ENCODE measurements around the gene KIAA0408. TPM values are rescaled to one million over a fixed set of nuclear protein-coding genes. Genes with fewer than 3 reads are reported as not detected.

The KIAA0408 gene
- total and polyA plus RNA-seq, 2 donors from 2014 or later, result 0.47 to 2.7 TPM

DNA sequence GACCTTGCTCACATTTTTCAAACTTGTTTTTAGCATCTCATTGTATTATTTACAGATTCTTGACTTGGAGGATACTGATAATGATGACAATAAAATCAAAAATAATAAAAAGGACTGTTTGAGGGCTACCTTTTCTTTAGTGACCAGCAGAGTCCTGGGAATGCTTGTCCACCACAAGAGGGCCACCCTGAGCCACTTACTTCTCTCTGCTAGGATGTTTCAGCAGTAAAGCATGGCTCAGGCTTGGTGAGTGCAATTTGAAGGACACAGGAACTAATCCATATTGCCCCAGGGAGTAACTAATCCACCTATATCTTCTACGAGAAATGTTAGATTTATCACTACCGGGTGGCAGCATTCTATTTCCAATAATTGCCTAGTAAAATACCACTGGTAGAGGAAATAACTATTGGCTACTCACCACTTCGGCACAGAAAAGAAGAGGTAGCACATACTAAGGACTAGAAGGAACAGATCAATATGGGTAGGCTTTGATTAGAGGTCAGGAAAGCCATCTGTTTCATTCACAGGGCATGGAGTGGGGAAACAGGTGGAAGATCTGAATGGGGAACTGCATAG is 5.8 kb upstream of the KIAA0408 start:
- Histone ChIP-seq H3K9ac (ENCODE audit: low read length in 3 of 3) (no peak overlapping the region), H3K9me3 (ENCODE audit: control insufficient read depth in 2 of 3, insufficient read depth in 1 of 3, low read length in 3 of 3) (no peaks in the 10 kb centered on the region), H3K4me3 (ENCODE audit: low read length in 3 of 3) (no peak overlapping the region), H3K27ac (ENCODE audit: low read depth in 2 of 2, low read length in 2 of 2) (no peak overlapping the region), H3K36me3 (ENCODE audit: control insufficient read depth in 2 of 3, insufficient read depth in 3 of 3, low read length in 3 of 3) (no peaks in the 10 kb centered on the region), H3K27me3 (ENCODE audit: control insufficient read depth, insufficient read depth, low read length) (no peaks in the 10 kb centered on the region), H3K4me1 (ENCODE audit: control insufficient read depth in 2 of 3, insufficient read depth in 2 of 3, low read depth in 1 of 3, low read length in 3 of 3) (no peaks in the 10 kb centered on the region)
- TF ChIP-seq, protein P1, sequence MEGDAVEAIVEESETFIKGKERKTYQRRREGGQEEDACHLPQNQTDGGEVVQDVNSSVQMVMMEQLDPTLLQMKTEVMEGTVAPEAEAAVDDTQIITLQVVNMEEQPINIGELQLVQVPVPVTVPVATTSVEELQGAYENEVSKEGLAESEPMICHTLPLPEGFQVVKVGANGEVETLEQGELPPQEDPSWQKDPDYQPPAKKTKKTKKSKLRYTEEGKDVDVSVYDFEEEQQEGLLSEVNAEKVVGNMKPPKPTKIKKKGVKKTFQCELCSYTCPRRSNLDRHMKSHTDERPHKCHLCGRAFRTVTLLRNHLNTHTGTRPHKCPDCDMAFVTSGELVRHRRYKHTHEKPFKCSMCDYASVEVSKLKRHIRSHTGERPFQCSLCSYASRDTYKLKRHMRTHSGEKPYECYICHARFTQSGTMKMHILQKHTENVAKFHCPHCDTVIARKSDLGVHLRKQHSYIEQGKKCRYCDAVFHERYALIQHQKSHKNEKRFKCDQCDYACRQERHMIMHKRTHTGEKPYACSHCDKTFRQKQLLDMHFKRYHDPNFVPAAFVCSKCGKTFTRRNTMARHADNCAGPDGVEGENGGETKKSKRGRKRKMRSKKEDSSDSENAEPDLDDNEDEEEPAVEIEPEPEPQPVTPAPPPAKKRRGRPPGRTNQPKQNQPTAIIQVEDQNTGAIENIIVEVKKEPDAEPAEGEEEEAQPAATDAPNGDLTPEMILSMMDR (IDR thresholded peaks at IDR 0.05; ENCODE audit: borderline replicate concordance, extremely low read depth, insufficient read depth), result peak; percentile 64
- intact Hi-C loops (cut with DNase I), result loop anchor here (10.0 kb wide), 1 partner anchor 70 kb away; no protein-coding TSS in a partner anchor
- peak in 4 of 5 donors; percentile 57 to 79 (median 60) for DNase-seq
- FAIRE-seq, result peak; percentile 41

DNA sequence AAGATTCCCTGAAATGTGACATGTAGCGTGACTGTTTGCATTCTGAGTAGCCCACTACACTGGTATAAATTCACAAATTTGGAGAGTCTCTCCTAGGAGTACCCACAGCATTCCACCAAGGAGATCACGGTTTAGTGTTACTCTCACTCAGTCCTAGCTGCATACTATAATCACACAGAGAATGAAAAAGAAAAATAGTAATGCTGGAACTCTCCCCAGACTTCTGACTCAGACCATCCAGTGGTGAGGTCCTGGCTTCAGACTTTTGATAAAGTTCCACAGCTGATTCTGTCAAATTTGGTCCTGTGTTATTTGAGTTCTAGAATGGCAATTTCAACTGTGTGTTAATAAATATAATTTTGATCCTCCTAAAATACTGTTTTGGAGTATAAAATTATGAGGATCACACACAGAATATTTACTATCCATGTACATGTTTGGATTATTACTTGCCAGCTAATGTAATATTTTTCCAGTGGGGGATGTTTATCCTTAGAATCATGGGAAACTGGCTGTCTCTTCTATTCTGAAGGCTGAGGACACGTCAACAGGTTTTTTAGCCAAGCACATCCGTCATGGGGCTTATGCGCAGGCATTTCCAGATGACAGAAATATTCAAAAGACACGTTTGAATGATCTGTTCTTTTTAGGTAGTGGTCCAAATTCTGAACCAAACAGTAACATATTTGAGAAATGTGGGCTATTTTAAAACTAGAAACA is 5.1 kb upstream of the KIAA0408 start:
- H3K4me1 ChIP-seq (ENCODE audit: control insufficient read depth in 2 of 3, insufficient read depth in 2 of 3, low read depth in 1 of 3, low read length in 3 of 3), result no peaks in the 10 kb centered on the region
- TF ChIP-seq, protein P1 (IDR thresholded peaks at IDR 0.05; ENCODE audit: borderline replicate concordance, extremely low read depth, insufficient read depth), result no peak
- H3K9ac ChIP-seq (ENCODE audit: low read length in 3 of 3), result no peak overlapping the region
- no peak overlapping the region for H3K4me3 ChIP-seq (ENCODE audit: low read length in 3 of 3)
- no peaks in the 10 kb centered on the region for H3K27me3 ChIP-seq (ENCODE audit: control insufficient read depth, insufficient read depth, low read length)
- H3K27ac ChIP-seq (ENCODE audit: low read depth in 2 of 2, low read length in 2 of 2), result no peak overlapping the region
- DNase-seq (no peak), FAIRE-seq (no peak)
- intact Hi-C loops (cut with DNase I), result loop anchor here (10.0 kb wide), 1 partner anchor 70 kb away; no protein-coding TSS in a partner anchor
- H3K36me3 ChIP-seq (ENCODE audit: control insufficient read depth in 2 of 3, insufficient read depth in 3 of 3, low read length in 3 of 3), result no peaks in the 10 kb centered on the region
- no peaks in the 10 kb centered on the region for H3K9me3 ChIP-seq (ENCODE audit: control insufficient read depth in 2 of 3, insufficient read depth in 1 of 3, low read length in 3 of 3)

DNA sequence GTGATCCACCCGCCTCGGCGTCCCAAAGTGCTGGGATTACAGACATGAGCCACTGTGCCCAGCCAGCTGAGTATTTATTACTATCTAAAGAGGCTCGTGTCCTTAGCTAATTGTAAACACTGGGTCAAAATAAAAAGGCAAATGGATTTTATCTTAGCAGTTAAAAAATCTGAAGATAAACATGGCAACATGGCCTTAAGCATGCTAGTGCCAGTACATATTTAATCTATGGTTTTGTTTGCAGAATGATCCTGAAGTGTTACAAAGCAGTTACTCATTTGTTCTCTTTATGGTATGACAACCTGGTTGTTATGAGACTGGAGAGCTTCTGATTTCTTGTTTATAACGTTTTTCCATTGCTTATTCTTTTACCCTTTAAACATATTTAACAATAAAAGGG is 3.9 kb upstream of the KIAA0408 start:
- no peak for DNase-seq
- TF ChIP-seq, protein P1 (IDR thresholded peaks at IDR 0.05; ENCODE audit: borderline replicate concordance, extremely low read depth, insufficient read depth), result no peak
- intact Hi-C loops (cut with DNase I), result loop anchor here (10.0 kb wide), 1 partner anchor 72 kb away; no protein-coding TSS in a partner anchor
- Histone ChIP-seq H3K9ac (ENCODE audit: low read length in 3 of 3) (no peak overlapping the region), H3K27ac (ENCODE audit: low read depth in 2 of 2, low read length in 2 of 2) (no peak overlapping the region), H3K36me3 (ENCODE audit: control insufficient read depth in 2 of 3, insufficient read depth in 3 of 3, low read length in 3 of 3) (no peaks in the 10 kb centered on the region), H3K9me3 (ENCODE audit: control insufficient read depth in 2 of 3, insufficient read depth in 1 of 3, low read length in 3 of 3) (no peaks in the 10 kb centered on the region), H3K27me3 (ENCODE audit: control insufficient read depth, insufficient read depth, low read length) (no peaks in the 10 kb centered on the region), H3K4me3 (ENCODE audit: low read length in 3 of 3) (no peak overlapping the region), H3K4me1 (ENCODE audit: control insufficient read depth in 2 of 3, insufficient read depth in 2 of 3, low read depth in 1 of 3, low read length in 3 of 3) (no peaks in the 10 kb centered on the region)
- no peak for FAIRE-seq

Data from kidney (tissue), 14 donors.